Gastrocnemius medialis (tissue), 4 donors: ENCODE results near the gene NLGN3. TPM values are rescaled to one million over a fixed set of nuclear protein-coding genes. Genes with fewer than 3 reads are reported as not detected.

Experiments
- ATAC-seq, 2 donors: fragments of 150-250 bp; one replicate each; pipeline ENCODE4 v1.9.1; 2016
- DNase-seq, 2 donors: peaks; one replicate each; pipeline ENCODE4 v3.0.0-alpha.2; 2019
- H3K27ac ChIP-seq, 4 donors: fragments of 200-600 bp; sonication (generic); 1 replicate in 1 of 4; 2 replicates in 3 of 4; pipeline ENCODE4 v1.5.1; 2016 to 2018; ENCODE audit warnings: mild to moderate bottlenecking in 2 of 4, moderate library complexity in 1 of 4
- H3K27me3 ChIP-seq, 3 donors: fragments of 200-600 bp; sonication (generic) in 2 of 3; 1 replicate in 1 of 3; 2 replicates in 2 of 3; pipeline versions ENCODE4 v1.5.1 to v1.6.0; 2016 to 2019; ENCODE audit warnings: mild to moderate bottlenecking in 1 of 3, moderate library complexity in 1 of 3
- H3K36me3 ChIP-seq, 2 donors: fragments of 200-600 bp; sonication (generic) in 1 of 2; one replicate each; pipeline ENCODE4 v1.5.1; 2017 to 2018
- H3K4me1 ChIP-seq, 2 donors: fragments of 200-600 bp; sonication (generic) in 1 of 2; one replicate each; pipeline ENCODE4 v1.5.1; 2016 to 2017; ENCODE audit warnings: mild to moderate bottlenecking in 2 of 2
- H3K4me3 ChIP-seq, 4 donors: fragments of 200-600 bp; sonication (generic) in 3 of 4; 1 replicate in 1 of 4; 2 replicates in 3 of 4; pipeline ENCODE4 v1.5.1; 2016 to 2019; ENCODE audit warnings: mild to moderate bottlenecking in 2 of 4
- H3K9me3 ChIP-seq, 3 donors: fragments of 200-600 bp; sonication (generic) in 2 of 3; 1 replicate in 1 of 3; 2 replicates in 2 of 3; pipeline ENCODE4 v1.5.1; 2016 to 2019
- POLR2A ChIP-seq, 2 donors: fragments of 450-650 bp; IDR thresholded peaks; one replicate each; pipeline ENCODE4 v1.6.1; 2017; ENCODE audit warnings: antibody characterized with exemption in 2 of 2, mild to moderate bottlenecking in 2 of 2, moderate library complexity in 2 of 2
- in situ Hi-C, 4 donors: fragments of 200-750 bp; cut with MboI; loops; one replicate each; pipeline versions ENCODE4 v1.15.0 to v1.8.0; 2017; ENCODE audit warnings: low sequenced_read_pairs in 4 of 4
- intact Hi-C: fragments of 100-400 bp; cut with DNase I; formaldehyde crosslinking; loops from one replicate; pipeline ENCODE4 v1.15.1; 2023; ENCODE audit warnings: low total_unique reads
- total RNA-seq, 4 donors: library from RNA; depleted of rRNA; stranded (reverse); fragments of >200 nt; gene quantifications; one replicate each; pipeline versions ENCODE4 v1.1.0 to v1.2.3, GENCODE V29; 2016
- TF ChIP-seq, protein P1 (sequence below), 5 experiments: fragments of 450-650 bp in 3 of 5; fragments of 200-600 bp in 2 of 5; sonication (generic) in 2 of 5; IDR thresholded peaks in 4 of 5; conservative IDR thresholded peaks in 1 of 5; 1 replicate in 4 of 5; 2 replicates in 1 of 5; pipeline ENCODE4 v1.5.1; 2016 to 2019; ENCODE audit warnings: antibody characterized with exemption in 5 of 5, mild to moderate bottlenecking in 3 of 5, moderate library complexity in 3 of 5

The NLGN3 gene
- total RNA-seq, 4 donors from 2014 or later = 0.31 to 0.39 (median 0.31) TPM; not detected in 1

DNA sequence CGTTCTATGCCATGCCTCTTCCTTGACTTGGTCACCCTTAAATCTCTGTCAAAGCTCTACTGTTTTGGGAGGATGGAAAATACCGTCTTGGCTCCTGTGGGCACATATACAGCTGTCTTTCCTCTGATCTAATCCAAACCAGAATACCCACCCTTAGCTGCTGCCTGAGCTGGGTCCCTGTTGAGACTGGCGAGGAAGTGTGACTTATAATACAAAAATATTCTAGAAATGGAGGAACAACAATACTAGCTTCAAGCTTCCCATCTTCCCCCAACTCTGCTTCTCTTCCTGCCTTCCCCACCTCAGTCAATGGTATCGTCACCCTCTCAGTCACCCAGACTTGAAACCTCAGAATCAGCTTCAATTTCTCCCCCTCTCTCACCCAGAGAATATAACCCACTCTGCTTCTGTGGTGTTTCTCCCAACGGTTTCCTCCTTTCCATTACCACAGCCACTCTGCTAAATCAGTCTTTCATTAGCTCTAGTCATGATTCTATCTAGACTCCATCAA is 32.7 kb upstream of the NLGN3 start:
- Histone ChIP-seq H3K4me1 (no peaks in the 10 kb centered on the region), H3K9me3 (no peaks in the 10 kb centered on the region), H3K36me3 (no peaks in the 10 kb centered on the region), H3K27ac (peak overlapping the region in 1 of 4 donors; percentile 18), H3K4me3 (no peak overlapping the region), H3K27me3 (no peaks in the 10 kb centered on the region)
- in situ Hi-C loops (no loop called here), intact Hi-C loops (no loop called here)
- DNase-seq (no peak), ATAC-seq (no peak)
- TF ChIP-seq, protein P1, sequence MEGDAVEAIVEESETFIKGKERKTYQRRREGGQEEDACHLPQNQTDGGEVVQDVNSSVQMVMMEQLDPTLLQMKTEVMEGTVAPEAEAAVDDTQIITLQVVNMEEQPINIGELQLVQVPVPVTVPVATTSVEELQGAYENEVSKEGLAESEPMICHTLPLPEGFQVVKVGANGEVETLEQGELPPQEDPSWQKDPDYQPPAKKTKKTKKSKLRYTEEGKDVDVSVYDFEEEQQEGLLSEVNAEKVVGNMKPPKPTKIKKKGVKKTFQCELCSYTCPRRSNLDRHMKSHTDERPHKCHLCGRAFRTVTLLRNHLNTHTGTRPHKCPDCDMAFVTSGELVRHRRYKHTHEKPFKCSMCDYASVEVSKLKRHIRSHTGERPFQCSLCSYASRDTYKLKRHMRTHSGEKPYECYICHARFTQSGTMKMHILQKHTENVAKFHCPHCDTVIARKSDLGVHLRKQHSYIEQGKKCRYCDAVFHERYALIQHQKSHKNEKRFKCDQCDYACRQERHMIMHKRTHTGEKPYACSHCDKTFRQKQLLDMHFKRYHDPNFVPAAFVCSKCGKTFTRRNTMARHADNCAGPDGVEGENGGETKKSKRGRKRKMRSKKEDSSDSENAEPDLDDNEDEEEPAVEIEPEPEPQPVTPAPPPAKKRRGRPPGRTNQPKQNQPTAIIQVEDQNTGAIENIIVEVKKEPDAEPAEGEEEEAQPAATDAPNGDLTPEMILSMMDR (IDR thresholded peaks at IDR 0.05 in 4 of 5, conservative IDR thresholded peaks at IDR 0.05 in 1 of 5) = no peak
- no peak for TF ChIP-seq POLR2A (IDR thresholded peaks at IDR 0.05)

DNA sequence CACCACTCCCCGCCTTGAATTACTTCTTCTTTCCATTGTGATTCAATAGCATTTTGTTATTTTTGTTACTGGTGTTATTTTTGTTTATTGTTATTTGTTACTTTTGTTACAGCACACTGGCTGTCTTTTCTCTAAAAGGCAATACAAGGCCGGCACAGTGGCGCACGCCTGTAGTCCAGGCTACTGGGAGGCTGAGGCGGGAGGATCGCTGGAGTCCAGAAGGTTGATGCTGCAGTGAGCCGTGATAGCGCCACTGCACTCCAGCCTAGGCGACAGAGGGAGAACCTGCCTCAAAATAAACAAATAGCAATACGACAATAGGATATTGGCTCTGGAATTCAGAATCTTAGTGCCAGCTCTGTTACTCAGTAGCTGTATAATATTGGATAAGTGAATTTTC is 27.3 kb upstream of the NLGN3 start:
- intact Hi-C loops = no loop called here
- DNase-seq (no peak), ATAC-seq (no peak)
- TF ChIP-seq POLR2A (IDR thresholded peaks at IDR 0.05) = no peak
- TF ChIP-seq, protein P1 (IDR thresholded peaks at IDR 0.05 in 4 of 5, conservative IDR thresholded peaks at IDR 0.05 in 1 of 5) = no peak
- Histone ChIP-seq H3K27me3 (no peaks in the 10 kb centered on the region), H3K4me3 (no peak overlapping the region), H3K27ac (no peak overlapping the region), H3K36me3 (peaks cover 0 to 16% of the 10 kb centered on the region in 2 donors), H3K9me3 (no peaks in the 10 kb centered on the region), H3K4me1 (no peaks in the 10 kb centered on the region)
- in situ Hi-C loops = no loop called here

DNA sequence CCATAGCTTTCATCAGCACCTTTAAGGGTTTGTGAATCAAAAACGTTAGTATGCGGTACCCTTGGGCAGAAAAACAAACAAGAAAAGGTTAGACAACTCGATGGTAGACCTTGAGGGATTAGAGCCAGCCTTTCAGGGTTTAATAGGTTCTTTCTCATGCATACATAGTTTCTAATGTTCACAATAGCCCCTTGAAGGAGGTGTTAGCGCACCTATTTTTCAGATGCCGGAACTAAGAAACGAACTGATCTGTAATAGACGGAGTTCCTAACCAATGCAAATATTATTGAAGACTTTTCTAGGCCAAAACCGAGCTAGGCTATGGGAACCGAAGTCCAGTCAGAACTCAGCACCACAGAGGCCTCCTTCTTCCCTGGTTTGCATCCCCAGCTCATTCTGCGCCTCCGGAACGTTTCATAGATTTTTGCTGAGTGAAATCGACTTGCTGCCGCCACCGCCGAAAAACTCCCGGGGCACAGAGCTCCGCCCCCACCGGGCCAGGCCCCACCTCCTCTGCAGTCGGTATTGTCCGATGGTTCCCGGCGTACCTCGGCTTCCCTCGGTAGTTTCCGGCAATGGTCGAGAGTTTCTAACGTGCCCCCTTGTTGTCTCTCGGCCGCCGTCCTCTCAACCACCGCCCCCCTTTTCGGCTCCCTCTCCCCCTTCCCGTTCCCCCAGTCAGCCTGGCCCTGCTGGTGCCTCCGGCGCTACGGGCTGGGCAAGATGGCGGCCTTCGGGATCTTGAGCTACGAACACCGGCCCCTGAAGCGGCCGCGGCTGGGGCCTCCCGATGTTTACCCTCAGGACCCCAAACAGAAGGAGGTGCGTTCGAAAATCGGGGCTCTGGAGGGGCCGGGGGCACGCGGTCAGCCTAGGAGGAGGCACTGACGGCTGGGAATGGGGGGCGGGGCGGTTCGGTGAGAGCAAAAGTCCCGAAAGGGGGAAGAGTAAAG is 26.3 kb upstream of the NLGN3 start, which contains the start of gene MED12:
TSS of gene MED12 (plus strand) at position 565 of the 953 bp plus-strand sequence. CDS start at position 724, 159 bp downstream.
- no peaks in the 10 kb centered on the region for H3K4me1 ChIP-seq
- intact Hi-C loops (loop anchor here (1.0 to 2.0 kb wide), 3 partner anchors 22 to 61 kb away; partner anchors contain the start of gene SNX12), in situ Hi-C loops (no loop called here)
- peak within 1 kb of the TSS; percentile 87 to 92 (median 90) for H3K27ac ChIP-seq
- peak within 1 kb of the TSS; percentile 70 to 80 (median 75) for H3K4me3 ChIP-seq
- DNase-seq = peak; percentile 66 to 77
- H3K36me3 ChIP-seq = peaks cover 0 to 25% of the 10 kb centered on the region in 2 donors
- peak; percentile 96 to 97 for ATAC-seq
- H3K27me3 ChIP-seq = no peaks in the 10 kb centered on the region
- TF ChIP-seq, protein P1 (IDR thresholded peaks at IDR 0.05 in 4 of 5, conservative IDR thresholded peaks at IDR 0.05 in 1 of 5) = no peak
- peak; percentile 17 to 29 for TF ChIP-seq POLR2A (IDR thresholded peaks at IDR 0.05)
- no peaks in the 10 kb centered on the region for H3K9me3 ChIP-seq

DNA sequence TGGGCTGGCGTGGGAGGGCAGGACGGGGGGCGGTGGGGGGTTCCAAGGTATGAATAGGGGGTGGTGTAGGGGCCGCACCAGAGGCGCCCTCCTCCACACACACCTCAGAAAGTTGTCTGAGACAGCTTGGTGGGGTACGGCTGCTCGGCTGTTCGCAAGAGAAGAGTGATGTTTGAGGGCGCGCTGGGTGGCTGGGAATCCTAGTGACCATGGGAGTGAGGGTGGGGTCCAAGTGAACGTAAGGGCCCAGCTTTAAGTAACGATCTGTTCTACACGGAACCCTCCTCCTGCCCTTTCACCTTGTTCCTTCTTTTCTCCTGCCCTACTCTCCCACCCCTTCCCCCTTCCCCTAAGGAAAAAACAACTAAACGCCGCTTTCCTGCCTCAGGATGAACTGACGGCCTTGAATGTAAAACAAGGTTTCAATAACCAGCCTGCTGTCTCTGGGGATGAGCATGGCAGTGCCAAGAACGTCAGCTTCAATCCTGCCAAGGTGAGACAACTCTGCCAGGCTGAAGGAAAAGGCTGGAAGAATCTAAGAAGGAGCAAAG is 25.6 kb upstream of the NLGN3 start:
- Histone ChIP-seq H3K36me3 (peaks cover 0 to 33% of the 10 kb centered on the region in 2 donors), H3K4me1 (no peaks in the 10 kb centered on the region), H3K9me3 (no peaks in the 10 kb centered on the region), H3K4me3 (peak overlapping the region; percentile 70 to 80 (median 75)), H3K27ac (peak overlapping the region; percentile 87 to 92 (median 90)), H3K27me3 (no peaks in the 10 kb centered on the region)
- TF ChIP-seq, protein P1 (IDR thresholded peaks at IDR 0.05 in 4 of 5, conservative IDR thresholded peaks at IDR 0.05 in 1 of 5) = no peak
- no peak for TF ChIP-seq POLR2A (IDR thresholded peaks at IDR 0.05)
- DNase-seq (no peak), ATAC-seq (peak in 1 of 2 donors; percentile 22)
- in situ Hi-C loops = no loop called here
- intact Hi-C loops = loop anchor here (1.0 to 2.0 kb wide), 3 partner anchors 23 to 60 kb away; partner anchors contain the start of gene SNX12
